Effector memory CD8-positive, alpha-beta T cell (primary cell): ENCODE data around the gene AARS2.
A peak's percentile ranks its signal among the peaks of the same experiment; 100 is the strongest.
"Not testable (repeated sequence)": the region's sequence is repeated elsewhere in the genome, so short reads cannot be mapped to it uniquely, and the experiment has no call there.

Experiments used
- ATAC-seq: fragments of 150-1000 bp; cut with Tn5 transposase; replicated peaks from 2 replicates; pipeline ENCODE4 v1.10.0; 2021; ENCODE audit warnings: mild to moderate bottlenecking, moderate library complexity
- DNase-seq, 3 experiments: peaks; one replicate each; pipeline ENCODE4 v3.0.0; 2021
- H3K27ac Mint-ChIP-seq, 2 donors: one replicate each; pipeline ENCODE4 v1.8.0; 2022; ENCODE audit warnings: mild to moderate bottlenecking in 2 of 2, mixed read lengths in 2 of 2, moderate library complexity in 2 of 2
- H3K27me3 Mint-ChIP-seq, 2 donors: one replicate each; pipeline ENCODE4 v1.8.0; 2022; ENCODE audit warnings: mixed read lengths in 2 of 2
- H3K36me3 Mint-ChIP-seq: one replicate; pipeline ENCODE4 v1.8.0; 2022; ENCODE audit warnings: mild to moderate bottlenecking, moderate library complexity, mixed read lengths; ENCODE audit not compliant: insufficient read depth
- H3K4me1 Mint-ChIP-seq, 2 donors: one replicate each; pipeline ENCODE4 v1.8.0; 2022; ENCODE audit warnings: low read depth in 2 of 2, mixed read lengths in 2 of 2
- H3K4me3 Mint-ChIP-seq, 2 donors: one replicate each; pipeline ENCODE4 v1.8.0; 2022; ENCODE audit warnings: mild to moderate bottlenecking in 2 of 2, mixed read lengths in 2 of 2, moderate library complexity in 2 of 2
- H3K9me3 Mint-ChIP-seq, 2 donors: one replicate each; pipeline ENCODE4 v1.8.0; 2022; ENCODE audit warnings: mixed read lengths in 2 of 2

AARS2 gene

DNA sequence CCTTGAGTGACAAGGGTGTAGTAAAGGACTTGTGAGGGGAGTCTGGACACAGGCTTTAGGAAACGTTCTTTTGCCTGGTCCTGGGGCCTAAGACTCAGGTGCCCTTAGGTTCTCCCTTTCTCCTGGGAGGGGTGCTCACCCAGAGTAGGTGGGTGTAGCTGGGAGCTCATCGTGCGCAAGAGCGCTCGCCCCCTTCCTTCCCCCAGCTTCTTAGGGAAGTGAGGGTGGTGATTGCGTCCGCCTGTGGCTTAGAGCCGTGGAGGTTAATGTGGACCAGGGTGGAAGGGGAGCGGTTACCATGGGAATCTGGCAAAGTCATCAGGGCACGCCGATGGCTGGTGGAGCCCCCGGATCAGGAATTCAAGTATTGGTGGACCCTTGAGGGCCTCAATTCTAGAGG lies 3.3 kb upstream of the AARS2 start:
- peaks cover 12 to 19% of the 10 kb centered on the region in 2 donors for H3K4me1 Mint-ChIP-seq
- H3K27me3 Mint-ChIP-seq = peaks cover 42 to 45% of the 10 kb centered on the region in 2 donors
- peaks cover 7% of the 10 kb centered on the region for H3K36me3 Mint-ChIP-seq
- H3K9me3 Mint-ChIP-seq = no peaks in the 10 kb centered on the region
- no peak overlapping the region for H3K27ac Mint-ChIP-seq
- no peak for ATAC-seq
- no peak for DNase-seq
- H3K4me3 Mint-ChIP-seq = no peak overlapping the region

DNA sequence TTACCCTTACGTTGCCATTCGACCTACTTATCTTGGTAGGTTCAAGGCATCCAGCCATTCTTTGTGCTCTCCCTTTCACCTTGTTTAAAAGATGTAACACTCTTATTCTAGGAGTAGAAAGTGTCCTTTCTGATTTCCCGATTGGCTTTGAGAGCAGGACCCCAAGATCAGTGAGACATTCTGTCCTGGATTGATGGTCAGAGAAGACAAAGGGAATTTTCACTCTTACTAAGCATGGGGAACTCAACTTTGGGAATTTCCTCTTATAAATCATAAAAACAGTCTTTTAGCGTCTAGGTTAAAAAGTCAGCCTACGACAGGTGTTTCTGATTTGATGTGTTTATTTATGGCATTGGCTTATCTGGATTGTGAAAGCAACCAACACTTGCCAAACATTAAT lies 2.8 kb upstream of the AARS2 start:
- DNase-seq (no peak), ATAC-seq (no peak)
- no peaks in the 10 kb centered on the region for H3K9me3 Mint-ChIP-seq
- H3K4me3 Mint-ChIP-seq = no peak overlapping the region
- no peak overlapping the region for H3K27ac Mint-ChIP-seq
- peaks cover 12 to 21% of the 10 kb centered on the region in 2 donors for H3K4me1 Mint-ChIP-seq
- H3K27me3 Mint-ChIP-seq = peaks cover 40% of the 10 kb centered on the region in 2 donors
- H3K36me3 Mint-ChIP-seq = peaks cover 7% of the 10 kb centered on the region

DNA sequence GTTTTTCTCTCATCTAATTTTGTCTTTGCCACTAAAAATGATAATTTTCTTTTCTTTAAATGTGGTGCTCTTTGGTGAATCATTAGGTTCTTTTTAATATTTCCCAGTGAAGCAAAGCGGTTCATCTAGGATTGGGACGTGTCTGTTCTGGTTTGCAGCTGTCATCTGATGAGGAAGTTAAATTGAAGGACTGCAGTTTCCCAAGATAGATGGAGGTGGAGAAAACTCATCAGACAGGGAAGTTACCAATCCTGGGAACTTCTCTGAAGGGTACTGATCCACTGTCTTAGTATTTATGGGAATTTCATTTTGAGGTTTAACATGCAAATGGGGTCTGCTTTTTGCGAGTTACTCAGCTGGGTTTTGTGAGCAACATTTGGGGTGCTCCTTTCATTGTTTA lies 2.4 kb upstream of the AARS2 start:
- Mint-ChIP-seq H3K9me3 (no peaks in the 10 kb centered on the region), H3K27me3 (peaks cover 36% of the 10 kb centered on the region in 2 donors), H3K4me3 (no peak overlapping the region), H3K4me1 (peaks cover 12 to 21% of the 10 kb centered on the region in 2 donors), H3K27ac (no peak overlapping the region), H3K36me3 (peaks cover 9% of the 10 kb centered on the region)
- no peak for ATAC-seq
- DNase-seq = no peak

DNA sequence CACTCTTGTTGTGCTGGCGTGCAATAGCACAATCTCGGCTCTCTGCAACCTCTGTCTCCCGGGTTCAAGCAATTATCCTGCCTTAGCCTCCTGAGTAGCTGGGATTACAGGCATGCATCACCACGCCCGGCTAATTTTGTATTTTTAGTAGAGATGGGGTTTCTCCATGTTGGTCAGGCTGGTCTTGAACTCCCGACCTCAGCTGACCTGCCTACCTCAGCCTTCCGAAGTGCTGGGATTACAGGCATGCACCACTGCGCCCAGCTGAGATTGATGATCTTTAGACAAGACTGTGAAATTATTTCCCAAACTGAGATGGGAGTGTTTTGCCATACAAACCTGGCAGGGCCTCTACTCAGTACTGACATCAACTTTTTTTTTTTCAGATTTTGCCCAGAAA lies 1.5 kb upstream of the AARS2 start:
- peaks cover 14 to 28% of the 10 kb centered on the region in 2 donors for H3K4me1 Mint-ChIP-seq
- not testable (repeated sequence) for DNase-seq, H3K4me3 Mint-ChIP-seq, H3K27ac Mint-ChIP-seq, ATAC-seq, H3K9me3 Mint-ChIP-seq
- H3K36me3 Mint-ChIP-seq = peaks cover 14% of the 10 kb centered on the region
- peaks cover 27% of the 10 kb centered on the region in 2 donors for H3K27me3 Mint-ChIP-seq

DNA sequence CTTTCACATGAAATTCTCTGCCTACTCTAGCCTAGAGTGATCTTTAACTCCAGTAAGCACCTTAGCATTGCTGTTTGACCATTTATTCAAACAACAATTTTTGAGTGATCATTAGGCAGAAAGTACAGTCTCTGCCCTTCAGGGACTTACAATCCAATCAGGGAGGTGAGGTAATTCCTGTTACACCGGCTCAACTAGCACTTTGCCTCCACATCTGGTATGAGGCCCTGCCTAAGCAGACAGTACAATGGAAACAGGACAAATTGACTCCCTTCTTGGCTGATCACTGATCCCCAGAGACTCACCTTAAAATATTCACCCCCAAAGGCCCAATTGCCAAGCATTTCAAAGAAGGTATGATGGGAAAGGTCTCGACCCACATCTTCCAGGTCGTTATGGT lies 1.4 kb downstream of the AARS2 start:
- H3K27me3 Mint-ChIP-seq = no peaks in the 10 kb centered on the region
- H3K27ac Mint-ChIP-seq = peak overlapping the region in 1 of 2 donors; percentile 97
- peak overlapping the region; percentile 100 for H3K4me3 Mint-ChIP-seq
- DNase-seq = no peak
- H3K4me1 Mint-ChIP-seq = peaks cover 14 to 30% of the 10 kb centered on the region in 2 donors
- H3K9me3 Mint-ChIP-seq = no peaks in the 10 kb centered on the region
- peaks cover 22% of the 10 kb centered on the region for H3K36me3 Mint-ChIP-seq
- no peak for ATAC-seq

DNA sequence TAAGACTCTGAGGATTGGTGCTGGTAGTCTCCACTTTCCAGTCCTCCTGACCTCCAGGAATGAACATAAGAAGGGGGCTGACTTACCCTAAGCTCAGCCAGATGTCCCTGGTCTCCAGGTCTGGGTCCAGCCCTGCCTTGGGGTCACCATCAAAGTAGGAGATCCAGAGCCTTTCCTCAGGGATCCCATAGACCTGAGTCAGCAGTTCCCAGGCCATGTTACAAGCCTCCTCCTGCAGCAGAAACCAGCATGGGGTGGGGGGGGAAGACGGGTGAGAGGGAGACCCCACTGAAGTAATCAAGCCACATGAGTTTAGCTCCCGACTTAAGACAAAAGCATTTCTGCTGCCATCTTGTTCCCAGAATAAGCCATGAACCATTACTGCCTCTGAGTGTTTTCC lies 1.8 kb downstream of the AARS2 start:
- no peaks in the 10 kb centered on the region for H3K9me3 Mint-ChIP-seq
- peaks cover 22% of the 10 kb centered on the region for H3K36me3 Mint-ChIP-seq
- peak overlapping the region; percentile 100 for H3K4me3 Mint-ChIP-seq
- no peak overlapping the region for H3K27ac Mint-ChIP-seq
- no peaks in the 10 kb centered on the region for H3K27me3 Mint-ChIP-seq
- no peak for ATAC-seq
- no peak for DNase-seq
- peaks cover 14 to 30% of the 10 kb centered on the region in 2 donors for H3K4me1 Mint-ChIP-seq

DNA sequence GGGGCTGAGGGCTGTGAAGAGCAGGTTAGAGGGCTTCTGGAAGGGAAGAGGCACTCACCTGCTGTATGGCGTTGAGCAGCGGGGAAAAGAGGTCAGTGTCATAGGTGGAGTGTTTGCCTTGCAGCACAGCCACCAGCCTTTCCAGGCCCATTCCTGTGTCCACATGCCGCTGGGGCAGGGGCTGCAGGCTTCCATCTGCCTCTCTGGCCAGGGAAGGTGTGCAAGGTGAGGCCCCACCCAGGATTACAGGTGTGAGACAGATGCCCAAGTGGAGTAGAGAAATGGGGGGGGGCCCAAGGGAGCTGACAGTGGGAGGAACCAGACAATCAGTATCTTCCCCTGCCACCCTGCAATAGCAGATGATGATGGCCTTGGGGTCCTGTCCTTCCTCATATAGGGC lies 2.9 kb downstream of the AARS2 start:
- Mint-ChIP-seq H3K9me3 (no peaks in the 10 kb centered on the region), H3K4me1 (peaks cover 14 to 35% of the 10 kb centered on the region in 2 donors), H3K27me3 (no peaks in the 10 kb centered on the region), H3K4me3 (no peak overlapping the region), H3K36me3 (peaks cover 25% of the 10 kb centered on the region), H3K27ac (no peak overlapping the region)
- ATAC-seq (no peak), DNase-seq (no peak)

DNA sequence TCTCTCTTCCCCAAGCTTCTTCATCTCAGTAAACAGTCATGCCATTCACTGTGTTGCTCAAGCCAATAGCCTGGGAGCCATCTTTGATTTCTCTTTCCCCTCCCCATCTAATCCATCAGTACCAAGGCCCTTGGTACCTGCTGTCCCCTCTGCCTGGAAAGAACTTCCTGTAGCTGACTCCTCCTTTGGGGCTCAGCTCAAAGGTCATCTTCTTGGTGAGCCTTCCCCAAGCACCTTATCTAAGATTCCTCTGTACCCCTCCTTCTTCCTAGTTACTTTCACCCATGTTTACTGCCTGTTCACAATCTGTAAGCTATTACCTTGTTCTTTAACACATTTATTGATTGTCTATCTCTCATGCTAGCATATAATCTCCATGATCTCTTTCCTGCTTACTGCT lies 3.5 kb downstream of the AARS2 start:
- H3K4me3 Mint-ChIP-seq = no peak overlapping the region

DNA sequence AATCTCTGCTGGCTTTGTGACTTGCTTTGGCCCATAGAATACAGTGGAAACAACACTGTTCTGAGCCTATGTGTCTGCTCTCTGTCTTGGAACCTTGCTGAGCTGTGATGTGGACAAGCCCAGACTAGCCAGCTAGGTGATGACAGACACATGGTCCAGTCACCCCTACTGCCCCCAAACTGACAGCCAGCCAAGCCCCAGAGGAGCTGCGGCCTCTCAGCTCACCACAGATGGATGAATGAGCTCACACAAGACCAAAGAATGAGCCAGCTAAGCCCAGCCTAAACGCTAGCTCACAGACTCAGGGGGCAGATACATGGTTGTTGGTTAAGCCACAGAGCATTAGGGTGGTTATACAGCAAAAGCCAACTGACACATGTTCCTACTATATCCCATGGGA lies 4.1 kb downstream of the AARS2 start:
- Mint-ChIP-seq H3K27me3 (no peaks in the 10 kb centered on the region), H3K27ac (peak overlapping the region in 1 of 2 donors; percentile 38), H3K4me3 (no peak overlapping the region), H3K9me3 (no peaks in the 10 kb centered on the region), H3K36me3 (peaks cover 25% of the 10 kb centered on the region), H3K4me1 (peaks cover 14 to 35% of the 10 kb centered on the region in 2 donors)
- ATAC-seq (no peak), DNase-seq (no peak)

More for the DNA sequence above, 3.5 kb downstream of the AARS2 start:
- H3K9me3 Mint-ChIP-seq = no peaks in the 10 kb centered on the region
- ATAC-seq (no peak), DNase-seq (no peak)
- peaks cover 25% of the 10 kb centered on the region for H3K36me3 Mint-ChIP-seq
- H3K27me3 Mint-ChIP-seq = no peaks in the 10 kb centered on the region
- H3K4me1 Mint-ChIP-seq = peaks cover 14 to 35% of the 10 kb centered on the region in 2 donors
- H3K27ac Mint-ChIP-seq = no peak overlapping the region

DNA sequence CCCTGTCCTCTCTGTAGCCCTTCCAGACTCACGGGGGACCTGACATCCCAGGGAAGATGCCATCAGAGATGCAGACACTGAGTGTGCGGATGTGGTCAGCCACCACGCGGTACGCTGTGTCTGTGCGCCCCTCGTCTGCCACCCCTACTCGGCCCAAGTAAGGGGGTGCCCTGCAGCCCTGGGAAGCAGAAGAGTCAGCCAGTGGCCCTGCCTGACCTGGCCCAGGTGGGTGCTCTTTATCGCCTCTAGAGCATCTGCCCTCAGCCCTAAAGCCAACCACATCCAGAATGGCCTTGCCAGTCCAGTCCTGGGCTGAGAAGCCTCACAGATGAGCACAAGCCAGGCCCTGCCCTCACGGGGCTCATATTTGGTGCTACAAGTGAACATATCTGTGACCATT lies 5.9 kb downstream of the AARS2 start:
- ATAC-seq (no peak), DNase-seq (no peak)
- H3K36me3 Mint-ChIP-seq = peaks cover 20% of the 10 kb centered on the region
- H3K4me3 Mint-ChIP-seq = no peak overlapping the region
- H3K4me1 Mint-ChIP-seq = peaks cover 5 to 22% of the 10 kb centered on the region in 2 donors
- H3K27me3 Mint-ChIP-seq = no peaks in the 10 kb centered on the region
- no peaks in the 10 kb centered on the region for H3K9me3 Mint-ChIP-seq
- H3K27ac Mint-ChIP-seq = peak overlapping the region in 1 of 2 donors; percentile 13

DNA sequence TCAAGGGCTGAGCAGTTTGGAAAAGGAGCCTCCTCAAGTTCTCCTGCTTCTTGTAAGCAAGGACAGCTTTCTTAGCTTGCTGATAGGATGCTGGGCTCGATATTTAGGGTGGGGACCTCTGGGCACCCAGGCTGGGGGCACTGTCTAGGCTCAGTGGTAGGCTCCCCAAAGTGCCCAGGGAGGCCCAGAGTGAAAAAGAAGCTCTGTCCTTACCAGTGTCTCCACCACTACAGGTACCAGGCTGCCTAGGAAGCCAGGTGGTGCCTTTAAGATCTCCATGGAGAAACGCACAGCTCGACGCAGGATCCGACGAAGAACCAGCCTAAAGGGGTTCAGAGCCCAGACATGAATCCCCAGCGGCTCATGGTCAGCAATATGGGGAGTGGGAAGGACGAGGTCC lies 6.4 kb downstream of the AARS2 start:
- Mint-ChIP-seq H3K27ac (peak overlapping the region in 1 of 2 donors; percentile 13), H3K27me3 (no peaks in the 10 kb centered on the region), H3K36me3 (peaks cover 24% of the 10 kb centered on the region), H3K9me3 (no peaks in the 10 kb centered on the region), H3K4me1 (peaks cover 2 to 18% of the 10 kb centered on the region in 2 donors), H3K4me3 (no peak overlapping the region)
- ATAC-seq (no peak), DNase-seq (no peak)

DNA sequence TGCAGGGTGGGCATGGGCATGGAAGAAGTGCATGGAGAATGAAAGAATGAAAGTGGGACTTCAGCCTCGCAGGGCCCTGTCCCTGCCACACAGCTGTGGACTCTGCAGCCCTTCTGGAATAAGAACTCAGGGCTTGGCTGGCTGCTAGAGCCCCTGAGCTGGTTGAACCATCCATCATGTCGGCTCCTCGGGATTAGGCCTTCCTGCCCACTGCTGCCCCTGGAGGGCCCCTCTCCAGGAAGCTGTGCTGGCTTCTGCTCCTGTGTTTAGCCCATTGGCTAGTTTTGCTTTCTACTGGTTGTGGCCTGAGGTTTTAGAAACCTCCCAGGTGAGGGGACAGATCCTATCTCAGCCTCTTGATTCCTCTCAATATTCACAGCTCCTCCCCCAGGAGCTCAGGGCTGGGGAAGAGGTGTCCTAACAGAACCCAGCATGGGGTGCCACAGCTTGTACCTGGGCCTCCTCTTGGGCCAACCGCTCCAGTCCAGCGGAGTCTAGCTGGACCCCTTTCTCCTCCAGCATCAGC lies 7.9 kb downstream of the AARS2 start:
- Mint-ChIP-seq H3K27ac (peak overlapping the region in 1 of 2 donors; percentile 19), H3K36me3 (peaks cover 24% of the 10 kb centered on the region), H3K4me3 (no peak overlapping the region), H3K27me3 (no peaks in the 10 kb centered on the region), H3K9me3 (no peaks in the 10 kb centered on the region), H3K4me1 (peaks cover 2 to 13% of the 10 kb centered on the region in 2 donors)
- no peak for DNase-seq
- no peak for ATAC-seq

DNA sequence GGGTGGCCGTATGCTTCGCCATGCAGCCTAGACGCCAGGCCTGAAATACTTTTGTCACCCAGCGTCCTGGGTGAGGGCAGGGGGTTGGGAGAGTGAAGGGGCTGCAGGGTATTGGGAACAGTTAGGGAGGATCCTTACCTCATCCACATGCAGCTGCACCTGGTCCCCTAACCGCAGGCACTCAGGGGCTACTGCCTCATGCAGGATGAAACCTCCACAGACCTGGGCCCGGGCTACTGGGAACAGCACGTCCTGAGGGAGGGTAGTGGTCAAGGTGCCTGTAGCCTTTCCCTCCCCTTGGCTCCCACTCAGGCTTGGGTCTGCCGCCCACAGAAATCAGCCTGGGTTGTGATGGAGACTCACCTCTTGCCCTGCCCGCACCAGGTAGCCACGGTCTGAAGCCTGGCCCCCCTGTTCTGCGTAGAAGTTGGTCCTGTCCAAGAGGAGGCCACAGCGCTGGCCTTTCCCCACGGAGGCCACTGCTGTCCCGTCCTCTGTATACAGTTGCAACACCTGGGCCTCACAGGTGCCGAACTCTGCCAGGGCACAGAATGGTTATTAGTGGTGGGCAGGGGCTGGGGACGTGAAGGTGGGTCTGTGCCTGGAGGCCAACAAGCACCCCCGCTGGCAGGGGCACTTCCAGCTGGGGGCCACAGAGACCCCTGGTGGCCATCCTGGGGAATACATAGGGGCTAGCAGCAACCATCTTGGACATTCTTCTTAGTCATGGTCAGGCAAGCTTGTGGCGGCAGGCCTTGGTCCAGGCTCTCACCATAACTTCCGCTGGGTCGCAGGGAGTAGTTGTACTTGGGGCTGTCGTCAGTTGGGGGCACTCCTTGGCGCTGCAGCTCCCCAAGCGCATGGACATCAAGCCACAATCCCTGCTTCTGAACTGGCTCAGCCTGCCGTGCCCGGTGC lies 8.6 kb downstream of the AARS2 start:
- peak; percentile 69 for ATAC-seq
- Mint-ChIP-seq H3K27me3 (no peaks in the 10 kb centered on the region), H3K27ac (no peak overlapping the region), H3K4me1 (peaks cover 0 to 6% of the 10 kb centered on the region in 2 donors), H3K36me3 (peaks cover 17% of the 10 kb centered on the region), H3K4me3 (no peak overlapping the region), H3K9me3 (no peaks in the 10 kb centered on the region)
- DNase-seq = peak; percentile 28 to 37 (median 33)

DNA sequence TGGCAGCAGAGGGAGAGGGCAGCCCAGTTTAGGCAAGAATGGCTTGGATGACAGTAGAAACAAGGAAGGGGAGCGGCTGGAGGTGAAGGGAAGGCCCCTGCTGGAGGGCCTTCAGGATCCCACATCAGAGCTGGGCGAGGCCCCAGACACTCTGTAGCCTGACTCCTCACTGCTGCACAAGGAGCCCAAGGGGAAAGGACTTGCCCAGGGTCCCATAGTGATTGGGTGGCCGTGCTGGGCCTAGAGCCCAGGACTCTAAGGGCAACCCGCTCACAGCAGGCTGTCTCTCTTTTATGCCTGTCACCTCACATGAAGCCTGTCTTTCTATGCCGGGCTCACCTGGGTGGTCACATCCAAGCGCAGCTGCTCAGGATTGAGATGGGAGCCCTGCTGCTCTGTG lies 9.3 kb downstream of the AARS2 start:
- H3K9me3 Mint-ChIP-seq = no peaks in the 10 kb centered on the region
- H3K4me1 Mint-ChIP-seq = peaks cover 3 to 5% of the 10 kb centered on the region in 2 donors
- no peak for DNase-seq
- H3K36me3 Mint-ChIP-seq = peaks cover 13% of the 10 kb centered on the region
- ATAC-seq = no peak
- no peak overlapping the region for H3K4me3 Mint-ChIP-seq
- no peak overlapping the region for H3K27ac Mint-ChIP-seq
- H3K27me3 Mint-ChIP-seq = peaks cover 0 to 6% of the 10 kb centered on the region in 2 donors
